Measurements from ENCODE around the gene CD1D. TPM values are rescaled to one million over a fixed set of nuclear protein-coding genes. Genes with fewer than 3 reads are reported as not detected.
"Not testable (repeated sequence)": the region's sequence is repeated elsewhere in the genome, so short reads cannot be mapped to it uniquely, and the experiment has no call there.

CD1D gene
- polyA plus RNA-seq, 1 of the 3 experiments (the other 2 are of a cell fraction) = not detected

- TF ChIP-seq, protein P1, sequence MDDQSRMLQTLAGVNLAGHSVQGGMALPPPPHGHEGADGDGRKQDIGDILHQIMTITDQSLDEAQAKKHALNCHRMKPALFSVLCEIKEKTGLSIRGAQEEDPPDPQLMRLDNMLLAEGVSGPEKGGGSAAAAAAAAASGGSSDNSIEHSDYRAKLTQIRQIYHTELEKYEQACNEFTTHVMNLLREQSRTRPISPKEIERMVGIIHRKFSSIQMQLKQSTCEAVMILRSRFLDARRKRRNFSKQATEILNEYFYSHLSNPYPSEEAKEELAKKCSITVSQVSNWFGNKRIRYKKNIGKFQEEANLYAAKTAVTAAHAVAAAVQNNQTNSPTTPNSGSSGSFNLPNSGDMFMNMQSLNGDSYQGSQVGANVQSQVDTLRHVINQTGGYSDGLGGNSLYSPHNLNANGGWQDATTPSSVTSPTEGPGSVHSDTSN (IDR thresholded peaks at IDR 0.05) = no peak
- no peak for TF ChIP-seq NFIC (IDR thresholded peaks at IDR 0.05; ENCODE audit: borderline replicate concordance)
- no peak for TF ChIP-seq MXI1 (IDR thresholded peaks at IDR 0.05; ENCODE audit: low read depth, low read length)
- no peak for TF ChIP-seq GABPA (IDR thresholded peaks at IDR 0.05; ENCODE audit: low read depth)
- no peak for TF ChIP-seq TCF12 (IDR thresholded peaks at IDR 0.05)
- TF ChIP-seq RCOR1 (IDR thresholded peaks at IDR 0.05; ENCODE audit: low read length) = no peak
- TF ChIP-seq POLR2AphosphoS5 (IDR thresholded peaks at IDR 0.05; ENCODE audit: low read depth, low read length) = no peak
- TF ChIP-seq CHD2 (IDR thresholded peaks at IDR 0.05; ENCODE audit: low read length, partially characterized antibody) = no peak
Observed at GRCh38 chr1:158212320-158212719, 31.6 kb downstream of the CD1D start (continued).

DNA sequence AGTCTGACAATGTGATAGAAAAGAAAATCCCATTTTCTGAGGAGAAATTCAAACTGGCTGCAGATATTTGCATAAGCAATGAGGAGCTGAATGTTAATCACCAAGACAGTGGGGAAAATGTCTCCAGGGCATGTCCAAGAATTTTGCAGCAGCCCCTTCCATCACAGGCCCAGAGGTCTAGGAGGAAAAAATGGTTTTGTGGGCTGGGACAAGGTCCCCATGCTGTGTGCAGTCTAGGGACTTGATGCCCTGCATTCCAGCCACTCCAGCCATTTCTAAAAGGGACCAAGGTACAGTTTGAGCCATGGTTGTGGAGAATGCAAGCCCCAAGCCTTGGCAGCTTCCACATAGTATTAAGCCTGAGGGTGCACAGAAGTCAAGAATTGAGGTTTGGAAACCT lies 42.8 kb downstream of the CD1D start:
- H3K4me2 ChIP-seq; H2AFZ ChIP-seq (ENCODE audit: low read depth); H4K20me1 ChIP-seq (ENCODE audit: insufficient read depth); H3F3A ChIP-seq (replicated peaks; ENCODE audit: insufficient read depth); H3K9ac ChIP-seq; H3K36me3 ChIP-seq (replicated peaks in 1 of 2; ENCODE audit: control insufficient read depth in 1 of 2, insufficient read depth in 2 of 2, low read length in 1 of 2); H3K27ac ChIP-seq (ENCODE audit: low read depth in 2 of 2, low read length in 1 of 2); H3K4me1 ChIP-seq (ENCODE audit: control insufficient read depth in 1 of 2, insufficient read depth in 2 of 2, low read depth in 1 of 2, low read length in 1 of 2); H3K79me2 ChIP-seq (ENCODE audit: insufficient read depth); H3K9me3 ChIP-seq; H3K4me3 ChIP-seq (ENCODE audit: low read depth in 2 of 2, low read length in 1 of 2); POLR2A ChIA-PET; H3K9me2 ChIP-seq; H3K27me3 ChIP-seq (ENCODE audit: insufficient read depth); CTCF ChIA-PET; DNase-seq: not testable (repeated sequence)

DNA sequence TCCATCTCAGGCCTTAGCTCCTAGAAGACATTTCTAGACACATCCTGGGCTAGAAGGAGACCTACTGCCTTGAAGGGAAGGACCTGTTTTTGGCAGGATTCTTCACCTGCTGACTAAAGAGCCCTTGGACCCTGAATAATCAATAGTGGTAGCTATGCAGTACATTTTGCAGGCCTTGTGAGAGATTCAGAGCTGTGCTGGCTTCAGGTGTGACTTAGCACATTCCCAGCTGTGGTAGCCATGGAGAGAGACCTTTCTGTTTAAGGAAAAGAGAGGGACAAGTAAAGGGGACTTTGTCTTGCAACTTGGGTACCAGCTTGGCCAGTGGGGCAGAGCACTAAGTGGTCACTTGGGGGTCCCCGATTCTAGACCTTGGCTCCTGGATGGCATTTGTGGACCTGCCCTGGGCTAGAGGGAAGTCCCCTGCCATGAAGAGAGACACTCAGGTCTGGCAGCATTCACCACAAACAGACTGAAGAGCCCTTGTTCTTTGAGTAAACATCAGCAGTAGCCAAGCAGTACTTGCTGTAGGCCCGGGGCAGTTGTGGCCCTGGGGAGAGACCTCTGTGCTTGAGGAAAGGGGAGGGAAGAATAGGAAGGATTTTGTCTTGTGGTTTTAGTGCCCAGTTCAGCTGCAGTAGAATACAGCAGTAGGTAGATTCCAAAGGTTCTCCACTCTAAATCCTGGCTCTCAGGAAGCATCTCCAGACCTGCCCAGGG lies 47.4 kb downstream of the CD1D start:
- Histone ChIP-seq H3K9me3 (no peaks in the 10 kb centered on the region), H3K27me3 (ENCODE audit: insufficient read depth) (no peaks in the 10 kb centered on the region), H4K20me1 (ENCODE audit: insufficient read depth) (no peaks in the 10 kb centered on the region), H3F3A (replicated peaks; ENCODE audit: insufficient read depth) (no peaks in the 10 kb centered on the region), H3K27ac (ENCODE audit: low read depth in 2 of 2, low read length in 1 of 2) (no peak overlapping the region), H3K9ac (no peak overlapping the region), H3K79me2 (ENCODE audit: insufficient read depth) (no peaks in the 10 kb centered on the region), H3K9me2 (no peaks in the 10 kb centered on the region), H3K36me3 (replicated peaks in 1 of 2; ENCODE audit: control insufficient read depth in 1 of 2, insufficient read depth in 2 of 2, low read length in 1 of 2) (no peaks in the 10 kb centered on the region), H3K4me1 (ENCODE audit: control insufficient read depth in 1 of 2, insufficient read depth in 2 of 2, low read depth in 1 of 2, low read length in 1 of 2) (no peaks in the 10 kb centered on the region), H3K4me3 (ENCODE audit: low read depth in 2 of 2, low read length in 1 of 2) (no peak overlapping the region), H3K4me2 (no peak overlapping the region), H2AFZ (ENCODE audit: low read depth) (no peak overlapping the region)
- TF ChIP-seq, protein P2, sequence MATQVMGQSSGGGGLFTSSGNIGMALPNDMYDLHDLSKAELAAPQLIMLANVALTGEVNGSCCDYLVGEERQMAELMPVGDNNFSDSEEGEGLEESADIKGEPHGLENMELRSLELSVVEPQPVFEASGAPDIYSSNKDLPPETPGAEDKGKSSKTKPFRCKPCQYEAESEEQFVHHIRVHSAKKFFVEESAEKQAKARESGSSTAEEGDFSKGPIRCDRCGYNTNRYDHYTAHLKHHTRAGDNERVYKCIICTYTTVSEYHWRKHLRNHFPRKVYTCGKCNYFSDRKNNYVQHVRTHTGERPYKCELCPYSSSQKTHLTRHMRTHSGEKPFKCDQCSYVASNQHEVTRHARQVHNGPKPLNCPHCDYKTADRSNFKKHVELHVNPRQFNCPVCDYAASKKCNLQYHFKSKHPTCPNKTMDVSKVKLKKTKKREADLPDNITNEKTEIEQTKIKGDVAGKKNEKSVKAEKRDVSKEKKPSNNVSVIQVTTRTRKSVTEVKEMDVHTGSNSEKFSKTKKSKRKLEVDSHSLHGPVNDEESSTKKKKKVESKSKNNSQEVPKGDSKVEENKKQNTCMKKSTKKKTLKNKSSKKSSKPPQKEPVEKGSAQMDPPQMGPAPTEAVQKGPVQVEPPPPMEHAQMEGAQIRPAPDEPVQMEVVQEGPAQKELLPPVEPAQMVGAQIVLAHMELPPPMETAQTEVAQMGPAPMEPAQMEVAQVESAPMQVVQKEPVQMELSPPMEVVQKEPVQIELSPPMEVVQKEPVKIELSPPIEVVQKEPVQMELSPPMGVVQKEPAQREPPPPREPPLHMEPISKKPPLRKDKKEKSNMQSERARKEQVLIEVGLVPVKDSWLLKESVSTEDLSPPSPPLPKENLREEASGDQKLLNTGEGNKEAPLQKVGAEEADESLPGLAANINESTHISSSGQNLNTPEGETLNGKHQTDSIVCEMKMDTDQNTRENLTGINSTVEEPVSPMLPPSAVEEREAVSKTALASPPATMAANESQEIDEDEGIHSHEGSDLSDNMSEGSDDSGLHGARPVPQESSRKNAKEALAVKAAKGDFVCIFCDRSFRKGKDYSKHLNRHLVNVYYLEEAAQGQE (IDR thresholded peaks at IDR 0.05; ENCODE audit: low read depth, low read length) = no peak
- TF ChIP-seq, protein P1 (IDR thresholded peaks at IDR 0.05) = no peak
- DNase-seq = no peak
- ChIA-PET CTCF (no interaction called here), POLR2A (no interaction called here)
- 0% methylated on average over 2 of the region's 2 CpGs for WGBS (ENCODE audit: low lambda C conversion rate)

Other genes with a start within 250 kb of the CD1D start
- 47.8 and 52.3 TPM in 2 replicates for gene KIRREL1, start 187.2 kb upstream of the CD1D start, polyA plus RNA-seq (2012; rRNA removed)
- not detected in 2 replicates for gene CD1A, start 73.5 kb downstream of the CD1D start, polyA plus RNA-seq (2012; rRNA removed)
- not detected in 2 replicates for gene CD1C, start 109.0 kb downstream of the CD1D start, polyA plus RNA-seq (2012; rRNA removed)
- gene CD1B, start 150.6 kb downstream of the CD1D start, polyA plus RNA-seq (2012; rRNA removed) = not detected in 2 replicates
- gene CD1E, start 173.0 kb downstream of the CD1D start, polyA plus RNA-seq (2012; rRNA removed) = not detected in 2 replicates
- not detected in 2 replicates for gene OR10T2, start 218.6 kb downstream of the CD1D start, polyA plus RNA-seq (2012; rRNA removed)
- not detected in 2 replicates for gene OR10K2, start 245.3 kb downstream of the CD1D start, polyA plus RNA-seq (2012; rRNA removed)

Measured in SK-N-SH (cell line).